Heart left ventricle (tissue), 16 donors: Measurements from ENCODE around the gene NTRK3. TPM values are rescaled to one million over a fixed set of nuclear protein-coding genes. Genes with fewer than 3 reads are reported as not detected.

ENCODE experiments used
- ATAC-seq, 4 donors: fragments of 200-7000 bp; cut with Tn5 transposase; one replicate each; pipeline ENCODE4 v1.9.1; 2020 to 2022; ENCODE audit warnings: moderate library complexity in 4 of 4, mild to moderate bottlenecking in 3 of 4, moderate number of reproducible peaks in 1 of 4
- DNase-seq, 5 donors: peaks; one replicate each; pipeline ENCODE4 v3.0.0-alpha.2; 2020
- H3K27ac ChIP-seq, 12 donors: fragments of 200-600 bp; sonication (generic) in 4 of 12; one replicate each; pipeline versions ENCODE4 v1.5.0 to v1.8.0; 2016 to 2022; ENCODE audit warnings: mild to moderate bottlenecking in 2 of 12
- H3K27me3 ChIP-seq, 9 donors: fragments of 200-600 bp; sonication (generic) in 2 of 9; one replicate each; pipeline versions ENCODE4 v1.5.1 to v1.8.0; 2016 to 2022; ENCODE audit warnings: mild to moderate bottlenecking in 3 of 9
- H3K36me3 ChIP-seq, 9 donors: fragments of 200-600 bp; sonication (generic) in 2 of 9; one replicate each; pipeline versions ENCODE4 v1.5.0 to v1.8.0; 2018 to 2022; ENCODE audit warnings: mild to moderate bottlenecking in 2 of 9
- H3K4me1 ChIP-seq, 12 donors: fragments of 200-600 bp; sonication (generic) in 4 of 12; one replicate each; pipeline versions ENCODE4 v1.5.0 to v1.8.0; 2016 to 2022; ENCODE audit warnings: mild to moderate bottlenecking in 3 of 12
- H3K4me3 ChIP-seq, 12 donors: fragments of 200-600 bp; sonication (generic) in 4 of 12; one replicate each; pipeline versions ENCODE4 v1.5.0 to v1.8.0; 2017 to 2022; ENCODE audit warnings: mild to moderate bottlenecking in 9 of 12, moderate library complexity in 4 of 12
- H3K9me3 ChIP-seq, 12 donors: fragments of 200-600 bp; sonication (generic) in 4 of 12; one replicate each; pipeline versions ENCODE4 v1.5.0 to v1.8.0; 2016 to 2022; ENCODE audit warnings: mild to moderate bottlenecking in 1 of 12
- CTCF ChIP-seq, 12 donors: fragments of 200-600 bp; sonication (generic) in 4 of 12; IDR thresholded peaks; one replicate each; pipeline versions ENCODE4 v1.5.0 to v1.8.0; 2018 to 2022; ENCODE audit warnings: antibody characterized with exemption in 12 of 12, mild to moderate bottlenecking in 5 of 12
- POLR2A ChIP-seq, 2 donors: fragments of 450-650 bp; IDR thresholded peaks; one replicate each; pipeline ENCODE4 v1.6.1; 2017; ENCODE audit warnings: antibody characterized with exemption in 2 of 2, mild to moderate bottlenecking in 2 of 2, moderate library complexity in 2 of 2
- WGBS, 4 donors: extraction: QIAGEN DNeasy Blood & Tissue Kit in 2 of 4; methylation state at CpG; one replicate each; pipeline versions ENCODE4 v1.1.5 to v1.1.7; 2013 to 2018; 5-methylcytosine and 5-hydroxymethylcytosine counted together
- intact Hi-C, 10 donors: fragments of 100-400 bp; cut with DNase I; formaldehyde crosslinking; loops; one replicate each; pipeline versions ENCODE4 v1.11.1 to v1.14.2; 2022
- polyA plus RNA-seq, 2 donors: library from polyadenylated mRNA; stranded (reverse); fragments of 200-250 nt; gene quantifications; one replicate each; pipeline ENCODE4 v1.2.3, GENCODE V29; 2013
- total RNA-seq, 9 donors: library from RNA; depleted of rRNA in 2 of 9; stranded (reverse); fragments of >200 nt in 2 of 9; fragmentation: NEBNext Ultra II Directional in 3 of 9; extraction: Animal tissue kit (Norgen Biotek cat#: 25700) in 3 of 9; gene quantifications; one replicate each; pipeline versions ENCODE4 v1.1.0 to v1.2.4, GENCODE V29; 2016 to 2023
- donor health status: ischemic (EF 13 %, LVEDD 7.1; RV severe dilation, severe dysfunction).
- donor health status: healthy with polysubstance abuse.
- donor health status: DM: no; HTN: yes; CAD: no.
- donor health status: DM: no; HTN: no; CAD: no.
- donor health status: ischemic (EF 25% LVEDD 6.9; RV normal size, moderate dysfunction).
- donor health status: ischemic (EF 25% LVEDD 5.7; RV mildly dilated, moderate dysfunction).
- donor health status: healthy.
- donor health status: DM: yes; HTN: yes; CAD: no.
- donor health status: ischemic (EF 35%, LVEDD 5.7; RV mildly dilated, moderate dysfunction).
- donor health status: nonischemic (EF 11% LVEDD 7.7; RV severe dilation, severe dysfunction).
- donor health status: DM: yes; HTN: yes; CAD: no.
- donor health status: PGD.
- donor health status: ischemic (EF 29% LVEDD 5.4; RV normal size, mild dysfunction).
- donor health status: nonischemic (EF 23%, LVEDD 6.1; RV moderate dilation, normal function).

The NTRK3 gene
- total and polyA plus RNA-seq, 11 donors = 0.53 to 6.8 (median 2.0) TPM

GRCh38 chr15:88125576-88125975, 131.0 kb downstream of the NTRK3 start:
- 63 to 79% (median 77%) methylated on average over 7 of the region's 7 CpGs for WGBS, 4 donors
- Histone ChIP-seq H3K4me3 (no peak overlapping the region), H3K9me3 (no peaks in the 10 kb centered on the region), H3K36me3 (no peaks in the 10 kb centered on the region), H3K27me3 (no peaks in the 10 kb centered on the region), H3K4me1 (no peaks in the 10 kb centered on the region), H3K27ac (no peak overlapping the region)
- intact Hi-C loops = no loop called here
- no peak for ATAC-seq
- TF ChIP-seq POLR2A (IDR thresholded peaks at IDR 0.05) (no peak), CTCF (IDR thresholded peaks at IDR 0.05) (no peak)
- DNase-seq = no peak

GRCh38 chr15:88124199-88124598, 132.3 kb downstream of the NTRK3 start:
- no peak for ATAC-seq
- no peaks in the 10 kb centered on the region for H3K4me1 ChIP-seq
- H3K27ac ChIP-seq = no peak overlapping the region
- H3K27me3 ChIP-seq = no peaks in the 10 kb centered on the region
- DNase-seq = no peak
- intact Hi-C loops = no loop called here
- H3K9me3 ChIP-seq = no peaks in the 10 kb centered on the region
- H3K36me3 ChIP-seq = no peaks in the 10 kb centered on the region
- WGBS, 4 donors = 70 to 77% (median 71%) methylated on average over 5 of the region's 5 CpGs
- H3K4me3 ChIP-seq = no peak overlapping the region
- TF ChIP-seq CTCF (IDR thresholded peaks at IDR 0.05) (no peak), POLR2A (IDR thresholded peaks at IDR 0.05) (no peak)

GRCh38 chr15:88121968-88122530, 134.5 kb downstream of the NTRK3 start:
- H3K36me3 ChIP-seq = no peaks in the 10 kb centered on the region
- intact Hi-C loops = no loop called here
- no peak overlapping the region for H3K27ac ChIP-seq
- no peaks in the 10 kb centered on the region for H3K27me3 ChIP-seq
- no peaks in the 10 kb centered on the region for H3K4me1 ChIP-seq
- WGBS, 4 donors = 82 to 99% (median 91%) methylated on average over 2 of the region's 2 CpGs
- no peak overlapping the region for H3K4me3 ChIP-seq
- ATAC-seq (no peak), DNase-seq (no peak)
- H3K9me3 ChIP-seq = no peaks in the 10 kb centered on the region
- TF ChIP-seq CTCF (IDR thresholded peaks at IDR 0.05) = no peak
- TF ChIP-seq POLR2A (IDR thresholded peaks at IDR 0.05) = no peak

GRCh38 chr15:88120026-88120425, 136.5 kb downstream of the NTRK3 start:
- Histone ChIP-seq H3K27me3 (no peaks in the 10 kb centered on the region), H3K36me3 (no peaks in the 10 kb centered on the region), H3K4me1 (no peaks in the 10 kb centered on the region), H3K9me3 (no peaks in the 10 kb centered on the region), H3K4me3 (no peak overlapping the region), H3K27ac (no peak overlapping the region)
- 87 to 96% (median 90%) methylated on average over 3 of the region's 3 CpGs for WGBS, 4 donors
- intact Hi-C loops = no loop called here
- DNase-seq (no peak), ATAC-seq (no peak)
- no peak for TF ChIP-seq CTCF (IDR thresholded peaks at IDR 0.05)
